ENCODE measurements around the gene ADAMTS1.

- TF ChIP-seq CTCF (IDR thresholded peaks at IDR 0.05) (no peak), POLR2A (IDR thresholded peaks at IDR 0.05) (no peak)
Measured at GRCh38 chr21:26815197-26815596, 30.0 kb downstream of the ADAMTS1 start.

All from right lobe of liver (tissue), 4 donors.